Suprapubic skin (tissue), 4 donors: ENCODE data around the gene FIP1L1.

Source experiments
- CTCF ChIP-seq, 2 donors: fragments of 200-600 bp in 1 of 2; fragments of 450-650 bp in 1 of 2; sonication (generic) in 1 of 2; IDR thresholded peaks; one replicate each; pipeline ENCODE4 v1.5.1; 2016 to 2019; ENCODE audit warnings: antibody characterized with exemption in 2 of 2, mild to moderate bottlenecking in 1 of 2, moderate library complexity in 1 of 2
- EP300 ChIP-seq: sonication (generic); formaldehyde crosslinking; IDR thresholded peaks from one replicate; pipeline ENCODE4 v1.6.1; 2017; ENCODE audit warnings: antibody characterized with exemption
- POLR2A ChIP-seq, 2 donors: fragments of 450-650 bp; IDR thresholded peaks; one replicate each; pipeline ENCODE4 v1.6.1; 2017; ENCODE audit warnings: antibody characterized with exemption in 2 of 2, mild to moderate bottlenecking in 2 of 2, moderate library complexity in 2 of 2
- POLR2AphosphoS5 ChIP-seq, 3 donors: sonication (generic); formaldehyde crosslinking; IDR thresholded peaks; one replicate each; pipeline ENCODE4 v1.6.1; 2017; ENCODE audit warnings: antibody characterized with exemption in 3 of 3

- TF ChIP-seq CTCF (IDR thresholded peaks at IDR 0.05): no peak
- TF ChIP-seq POLR2AphosphoS5 (IDR thresholded peaks at IDR 0.05): no peak
- no peak for TF ChIP-seq EP300
- no peak for TF ChIP-seq POLR2A (IDR thresholded peaks at IDR 0.05)
Observed at GRCh38 chr4:53367721-53368120, 9.7 kb upstream of the FIP1L1 start.
